ENCODE measurements around the gene MTCL1.

Gene MTCL1

DNA sequence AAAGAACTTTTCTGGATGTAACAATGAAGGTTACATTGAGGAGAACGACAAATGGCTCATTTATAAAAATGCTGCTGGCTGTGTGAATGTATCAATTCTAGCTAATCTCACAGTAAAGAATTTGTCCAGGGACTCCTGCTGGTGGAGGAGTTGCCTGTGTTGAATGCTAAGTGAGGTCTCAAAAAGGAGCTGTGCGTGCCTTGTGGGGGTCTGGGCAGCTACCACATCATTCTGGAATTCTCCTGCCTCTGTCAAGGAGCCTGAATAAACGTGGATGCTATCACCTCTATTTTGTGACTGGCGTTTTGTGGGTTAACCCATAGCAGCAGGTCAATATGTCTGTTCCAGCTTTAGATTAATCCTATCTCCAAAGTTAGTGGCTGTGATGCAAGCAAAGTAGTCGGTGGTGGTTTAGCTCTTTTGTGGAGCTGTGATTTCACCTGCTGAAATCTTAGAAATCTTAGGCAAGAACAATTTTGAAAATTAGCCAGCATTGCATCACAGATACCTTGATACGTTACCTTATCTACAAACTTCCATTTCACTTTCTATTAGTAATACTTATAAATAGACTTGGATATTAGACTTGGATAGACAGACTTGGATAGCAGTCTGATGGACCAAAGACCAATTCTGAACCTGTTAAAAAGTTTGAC lies 96.8 kb downstream of the MTCL1 start:
- no peak overlapping the region for H3K14ac ChIP-seq (ENCODE audit: low read length)
- H3K27me3 ChIP-seq (ENCODE audit: control insufficient read depth in 3 of 3, insufficient read depth in 3 of 3, low read depth in 1 of 3, low read length in 3 of 3): no peaks in the 10 kb centered on the region
- no peak overlapping the region for H2BK12ac ChIP-seq (ENCODE audit: low read length)
- no peak overlapping the region for H3K4ac ChIP-seq (ENCODE audit: low read length)
- no peak overlapping the region for H4K8ac ChIP-seq (ENCODE audit: low read depth, low read length)
- peaks cover 0 to 25% of the 10 kb centered on the region in 2 donors for H3K36me3 ChIP-seq (replicated peaks in 1 of 2; ENCODE audit: control insufficient read depth in 2 of 2, insufficient read depth in 2 of 2, low read length in 2 of 2)
- no peak overlapping the region for H3K4me2 ChIP-seq (ENCODE audit: insufficient read depth, low read length, poor library complexity, severe bottlenecking)
- no peak overlapping the region for H3K27ac ChIP-seq (replicated peaks; ENCODE audit: low read length)
- no CpG with 5 or more reads among the region's 6 CpGs for WGBS, 2 donors (ENCODE audit: extremely low coverage in 2 of 2, insufficient read length in 2 of 2, insufficient replicate concordance in 1 of 2)
- H2BK120ac ChIP-seq (ENCODE audit: low read depth, low read length): no peak overlapping the region
- H3K18ac ChIP-seq (ENCODE audit: low read length): no peak overlapping the region
- peaks cover 17 to 26% of the 10 kb centered on the region in 2 donors for H3K4me1 ChIP-seq (ENCODE audit: control insufficient read depth in 2 of 2, insufficient read depth in 1 of 2, low read depth in 1 of 2, low read length in 2 of 2)
- no peak overlapping the region for H3K9ac ChIP-seq (ENCODE audit: low read depth, low read length, poor library complexity)
- H2AK5ac ChIP-seq (ENCODE audit: low read depth, low read length): no peak overlapping the region
- H2BK15ac ChIP-seq (ENCODE audit: low read length): no peak overlapping the region
- H4K91ac ChIP-seq (ENCODE audit: low read depth, low read length, poor library complexity): no peak overlapping the region
- H2AFZ ChIP-seq (ENCODE audit: low read length): no peak overlapping the region
- no peak overlapping the region for H2BK5ac ChIP-seq (ENCODE audit: low read length)
- peaks cover 4% of the 10 kb centered on the region for H3K79me1 ChIP-seq (ENCODE audit: low read depth, low read length)
- H3K4me3 ChIP-seq (ENCODE audit: low read length in 2 of 2): no peak overlapping the region
- no peak for DNase-seq (ENCODE audit: low spot score)
- H3K23ac ChIP-seq (ENCODE audit: low read depth, low read length, poor library complexity): no peak overlapping the region
- H3K9me3 ChIP-seq (replicated peaks in 1 of 2; ENCODE audit: control insufficient read depth in 2 of 2, insufficient read depth in 1 of 2, low read depth in 1 of 2, low read length in 2 of 2): no peaks in the 10 kb centered on the region

DNA sequence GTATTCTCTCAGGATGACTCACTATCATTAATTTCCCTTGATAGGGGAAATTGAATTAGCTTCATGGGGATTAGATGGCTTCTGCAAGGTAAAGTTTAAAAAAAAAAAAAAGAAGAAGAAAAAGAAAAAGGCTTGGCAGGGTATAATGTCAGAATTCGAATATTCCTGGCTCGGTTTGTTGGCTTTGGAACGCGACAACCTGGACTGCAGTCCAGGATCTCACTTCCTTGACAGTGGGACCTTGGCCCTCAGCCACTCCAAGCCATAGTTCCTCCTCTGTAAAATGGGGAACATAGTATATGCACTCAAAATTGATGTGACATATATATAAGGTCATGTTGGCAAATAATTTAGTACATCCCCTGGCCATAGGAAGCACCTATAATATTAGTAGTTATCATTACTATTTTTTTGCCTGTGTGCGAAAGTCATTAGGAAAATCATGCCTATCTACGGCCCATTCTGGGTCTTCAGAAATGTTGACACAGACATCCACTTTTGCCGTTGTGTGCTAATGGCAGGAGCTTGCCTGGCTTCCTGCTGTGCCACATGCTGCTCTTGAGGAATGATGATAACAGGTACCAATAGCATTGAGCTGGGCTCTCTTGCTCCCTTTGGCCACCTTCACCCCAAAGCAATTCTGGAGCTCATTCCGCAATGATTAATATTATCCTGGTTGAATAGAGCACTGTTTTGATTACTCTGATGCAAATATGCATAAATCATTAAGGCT lies 97.9 kb downstream of the MTCL1 start:
- Histone ChIP-seq H3K9ac (ENCODE audit: low read depth, low read length, poor library complexity) (no peak overlapping the region), H4K91ac (ENCODE audit: low read depth, low read length, poor library complexity) (no peak overlapping the region), H2BK120ac (ENCODE audit: low read depth, low read length) (no peak overlapping the region), H2AK5ac (ENCODE audit: low read depth, low read length) (no peak overlapping the region), H3K9me3 (replicated peaks in 1 of 2; ENCODE audit: control insufficient read depth in 2 of 2, insufficient read depth in 1 of 2, low read depth in 1 of 2, low read length in 2 of 2) (no peaks in the 10 kb centered on the region), H2BK15ac (ENCODE audit: low read length) (no peak overlapping the region), H3K18ac (ENCODE audit: low read length) (no peak overlapping the region), H2BK5ac (ENCODE audit: low read length) (no peak overlapping the region), H3K4me3 (ENCODE audit: low read length in 2 of 2) (no peak overlapping the region), H3K4ac (ENCODE audit: low read length) (no peak overlapping the region), H3K14ac (ENCODE audit: low read length) (no peak overlapping the region), H3K4me2 (ENCODE audit: insufficient read depth, low read length, poor library complexity, severe bottlenecking) (no peak overlapping the region), H3K27me3 (ENCODE audit: control insufficient read depth in 3 of 3, insufficient read depth in 3 of 3, low read depth in 1 of 3, low read length in 3 of 3) (no peaks in the 10 kb centered on the region), H2BK12ac (ENCODE audit: low read length) (no peak overlapping the region), H4K8ac (ENCODE audit: low read depth, low read length) (no peak overlapping the region), H3K27ac (replicated peaks; ENCODE audit: low read length) (no peak overlapping the region), H3K4me1 (ENCODE audit: control insufficient read depth in 2 of 2, insufficient read depth in 1 of 2, low read depth in 1 of 2, low read length in 2 of 2) (peaks cover 7 to 25% of the 10 kb centered on the region in 2 donors), H2AFZ (ENCODE audit: low read length) (no peak overlapping the region), H3K79me1 (ENCODE audit: low read depth, low read length) (peaks cover 4% of the 10 kb centered on the region), H3K23ac (ENCODE audit: low read depth, low read length, poor library complexity) (no peak overlapping the region), H3K36me3 (replicated peaks in 1 of 2; ENCODE audit: control insufficient read depth in 2 of 2, insufficient read depth in 2 of 2, low read length in 2 of 2) (peaks cover 0 to 31% of the 10 kb centered on the region in 2 donors)
- no peak for DNase-seq (ENCODE audit: low spot score)
- WGBS, 2 donors (ENCODE audit: extremely low coverage in 2 of 2, insufficient read length in 2 of 2, insufficient replicate concordance in 1 of 2): no CpG with 5 or more reads among the region's 8 CpGs

DNA sequence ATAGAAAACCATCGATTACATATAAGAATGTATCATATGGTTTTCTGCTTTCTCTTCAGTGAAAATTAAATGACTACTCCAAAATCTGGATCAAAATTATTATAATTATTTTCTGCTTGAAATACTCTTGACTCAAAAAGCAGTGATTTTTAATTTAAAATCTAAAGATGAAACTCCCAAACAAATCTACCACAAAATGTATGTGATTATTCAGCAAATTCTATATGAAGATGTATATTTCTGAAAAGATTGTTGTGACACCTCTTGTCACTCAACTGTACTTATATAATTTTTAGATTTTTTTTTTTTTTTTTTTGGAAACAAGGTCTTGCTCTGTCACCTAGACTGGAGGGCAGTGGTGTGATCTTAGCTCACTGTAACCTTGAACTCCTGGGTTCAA lies 98.6 kb downstream of the MTCL1 start:
- Histone ChIP-seq H2BK120ac (ENCODE audit: low read depth, low read length) (no peak overlapping the region), H3K4me1 (ENCODE audit: control insufficient read depth in 2 of 2, insufficient read depth in 1 of 2, low read depth in 1 of 2, low read length in 2 of 2) (peaks cover 7 to 25% of the 10 kb centered on the region in 2 donors), H2BK15ac (ENCODE audit: low read length) (no peak overlapping the region), H3K18ac (ENCODE audit: low read length) (no peak overlapping the region), H3K14ac (ENCODE audit: low read length) (no peak overlapping the region), H3K4me2 (ENCODE audit: insufficient read depth, low read length, poor library complexity, severe bottlenecking) (no peak overlapping the region), H3K27ac (replicated peaks; ENCODE audit: low read length) (no peak overlapping the region), H3K9me3 (replicated peaks in 1 of 2; ENCODE audit: control insufficient read depth in 2 of 2, insufficient read depth in 1 of 2, low read depth in 1 of 2, low read length in 2 of 2) (no peaks in the 10 kb centered on the region), H4K91ac (ENCODE audit: low read depth, low read length, poor library complexity) (no peak overlapping the region), H2AFZ (ENCODE audit: low read length) (no peak overlapping the region), H3K36me3 (replicated peaks in 1 of 2; ENCODE audit: control insufficient read depth in 2 of 2, insufficient read depth in 2 of 2, low read length in 2 of 2) (peaks cover 0 to 27% of the 10 kb centered on the region in 2 donors), H2BK12ac (ENCODE audit: low read length) (no peak overlapping the region), H3K79me1 (ENCODE audit: low read depth, low read length) (peaks cover 4% of the 10 kb centered on the region), H2BK5ac (ENCODE audit: low read length) (no peak overlapping the region), H3K23ac (ENCODE audit: low read depth, low read length, poor library complexity) (no peak overlapping the region), H4K8ac (ENCODE audit: low read depth, low read length) (no peak overlapping the region), H2AK5ac (ENCODE audit: low read depth, low read length) (no peak overlapping the region), H3K9ac (ENCODE audit: low read depth, low read length, poor library complexity) (no peak overlapping the region), H3K4ac (ENCODE audit: low read length) (no peak overlapping the region), H3K4me3 (ENCODE audit: low read length in 2 of 2) (no peak overlapping the region), H3K27me3 (ENCODE audit: control insufficient read depth in 3 of 3, insufficient read depth in 3 of 3, low read depth in 1 of 3, low read length in 3 of 3) (no peaks in the 10 kb centered on the region)
- WGBS, 2 donors (ENCODE audit: extremely low coverage in 2 of 2, insufficient read length in 2 of 2, insufficient replicate concordance in 1 of 2): no CpG with 5 or more reads among the region's 1 CpG
- DNase-seq (ENCODE audit: low spot score): no peak

DNA sequence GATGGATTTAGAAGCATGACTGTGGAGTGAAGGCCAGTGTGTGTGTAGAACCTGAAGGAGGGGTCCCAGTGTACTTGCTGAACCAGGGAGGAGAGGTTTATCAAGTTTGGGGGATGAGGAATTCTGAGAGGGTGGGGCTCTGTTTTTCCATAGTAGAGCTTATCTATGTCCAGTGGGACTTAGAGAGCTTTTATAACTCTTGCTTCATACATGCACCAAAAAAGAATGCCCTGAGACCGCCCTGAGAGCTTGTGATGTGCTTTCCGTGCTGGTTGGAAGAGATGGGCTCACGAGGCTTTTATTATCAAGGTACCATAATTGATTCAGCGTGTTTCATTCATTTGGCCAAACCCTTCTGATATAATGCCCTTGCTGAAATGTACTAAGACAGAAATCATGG lies 100.2 kb downstream of the MTCL1 start:
- H4K91ac ChIP-seq (ENCODE audit: low read depth, low read length, poor library complexity): no peak overlapping the region
- no peak overlapping the region for H3K18ac ChIP-seq (ENCODE audit: low read length)
- H3K9me3 ChIP-seq (replicated peaks in 1 of 2; ENCODE audit: control insufficient read depth in 2 of 2, insufficient read depth in 1 of 2, low read depth in 1 of 2, low read length in 2 of 2): no peaks in the 10 kb centered on the region
- H2BK12ac ChIP-seq (ENCODE audit: low read length): no peak overlapping the region
- no peak overlapping the region for H3K4ac ChIP-seq (ENCODE audit: low read length)
- no CpG with 5 or more reads among the region's 4 CpGs for WGBS, 2 donors (ENCODE audit: extremely low coverage in 2 of 2, insufficient read length in 2 of 2, insufficient replicate concordance in 1 of 2)
- H3K4me2 ChIP-seq (ENCODE audit: insufficient read depth, low read length, poor library complexity, severe bottlenecking): no peak overlapping the region
- H3K27ac ChIP-seq (replicated peaks; ENCODE audit: low read length): no peak overlapping the region
- H2AFZ ChIP-seq (ENCODE audit: low read length): no peak overlapping the region
- no peak overlapping the region for H3K23ac ChIP-seq (ENCODE audit: low read depth, low read length, poor library complexity)
- no peak overlapping the region for H2BK15ac ChIP-seq (ENCODE audit: low read length)
- H3K4me3 ChIP-seq (ENCODE audit: low read length in 2 of 2): no peak overlapping the region
- H2BK5ac ChIP-seq (ENCODE audit: low read length): no peak overlapping the region
- no peaks in the 10 kb centered on the region for H3K27me3 ChIP-seq (ENCODE audit: control insufficient read depth in 3 of 3, insufficient read depth in 3 of 3, low read depth in 1 of 3, low read length in 3 of 3)
- peaks cover 7 to 21% of the 10 kb centered on the region in 2 donors for H3K4me1 ChIP-seq (ENCODE audit: control insufficient read depth in 2 of 2, insufficient read depth in 1 of 2, low read depth in 1 of 2, low read length in 2 of 2)
- DNase-seq (ENCODE audit: low spot score): no peak
- no peak overlapping the region for H3K14ac ChIP-seq (ENCODE audit: low read length)
- H3K79me1 ChIP-seq (ENCODE audit: low read depth, low read length): peaks cover 4% of the 10 kb centered on the region
- H2AK5ac ChIP-seq (ENCODE audit: low read depth, low read length): no peak overlapping the region
- H3K9ac ChIP-seq (ENCODE audit: low read depth, low read length, poor library complexity): no peak overlapping the region
- peaks cover 2 to 27% of the 10 kb centered on the region in 2 donors for H3K36me3 ChIP-seq (replicated peaks in 1 of 2; ENCODE audit: control insufficient read depth in 2 of 2, insufficient read depth in 2 of 2, low read length in 2 of 2)
- H2BK120ac ChIP-seq (ENCODE audit: low read depth, low read length): no peak overlapping the region
- H4K8ac ChIP-seq (ENCODE audit: low read depth, low read length): no peak overlapping the region

Measured in neuronal stem cell (in vitro differentiated cells).